HUDEP-2 (cell line): ENCODE measurements around the gene GON7.
"Not testable (repeated sequence)": the region's sequence is repeated elsewhere in the genome, so short reads cannot be mapped to it uniquely, and the experiment has no call there.

Experiments used
- DNase-seq, 76 experiments: peaks; one replicate each; lab custom pipeline; 2025; ENCODE audit not compliant: unreplicated experiment in 76 of 76; lab: John Stamatoyannopoulos, UW

Gene GON7

GRCh38 chr14:93206793-93207467 lies at the start of gene GON7, which contains the start of gene UBR7:
TSS of gene GON7 (minus strand) at chr14:93207065. CDS start at chr14:93207037, 28 bp downstream.
TSS of gene UBR7 (plus strand) at chr14:93207256. CDS start at chr14:93207292, 36 bp downstream.
- peak; percentile 15 to 98 (median 91) for DNase-seq

- DNase-seq: no peak
Measured at GRCh38 chr14:93249128-93249831, 42.4 kb upstream of the GON7 start.

GRCh38 chr14:93246534-93246933 lies 39.7 kb upstream of the GON7 start:
- no peak for DNase-seq

- no peak for DNase-seq
Measured at GRCh38 chr14:93245764-93246420, 39.0 kb upstream of the GON7 start.

- no peak for DNase-seq
Measured at GRCh38 chr14:93240678-93241000, 33.8 kb upstream of the GON7 start.

- DNase-seq: no peak
Measured at GRCh38 chr14:93239869-93240677, 33.2 kb upstream of the GON7 start.

- no peak for DNase-seq
Measured at GRCh38 chr14:93234798-93235197, 27.9 kb upstream of the GON7 start.

GRCh38 chr14:93233078-93233477 lies 26.2 kb upstream of the GON7 start:
- DNase-seq: not testable (repeated sequence)

- DNase-seq: no peak
Measured at GRCh38 chr14:93232159-93232558, 25.3 kb upstream of the GON7 start.

- DNase-seq: no peak
Measured at GRCh38 chr14:93231129-93231979, 24.5 kb upstream of the GON7 start.

- no peak for DNase-seq
Measured at GRCh38 chr14:93230539-93230938, 23.7 kb upstream of the GON7 start.

- DNase-seq: no peak
Measured at GRCh38 chr14:93228550-93228949, 21.7 kb upstream of the GON7 start.

- no peak for DNase-seq
Measured at GRCh38 chr14:93223565-93223964, 16.7 kb upstream of the GON7 start.

- DNase-seq: no peak
Measured at GRCh38 chr14:93220509-93220908, 13.6 kb upstream of the GON7 start.

- DNase-seq: peak in 48 of 76 experiments; percentile 5 to 60 (median 28)
Measured at GRCh38 chr14:93219103-93219726, 12.3 kb upstream of the GON7 start.

- no peak for DNase-seq
Measured at GRCh38 chr14:93214598-93214997, 7.7 kb upstream of the GON7 start.

- DNase-seq: no peak
Measured at GRCh38 chr14:93212432-93212831, 5.6 kb upstream of the GON7 start.

- peak in 24 of 76 experiments; percentile 5 to 62 (median 27) for DNase-seq
Measured at GRCh38 chr14:93207468-93208308, 823 bp upstream of the GON7 start.
